Panc1 (cell line): Measurements from ENCODE around the gene PHEX. TPM values are rescaled to one million over a fixed set of nuclear protein-coding genes. Genes with fewer than 3 reads are reported as not detected.
"Not testable (repeated sequence)": the region's sequence is repeated elsewhere in the genome, so short reads cannot be mapped to it uniquely, and the experiment has no call there.

Experiments used
- ATAC-seq: fragments of 200-7000 bp; cut with Tn5 transposase; 2 replicates; pipeline ENCODE4 v1.9.1; 2020; ENCODE audit warnings: mild to moderate bottlenecking, moderate library complexity
- BruUV-seq: library from RNA; stranded (reverse); fragments of 400-500 nt; replicated peaks from 2 replicates; lab custom pipeline; 2021; lab: Mats Ljungman, UMichigan
- CTCF ChIA-PET: fragments of 300-600 bp; sonication (Branson Sonifier 250); formaldehyde crosslinking; loops from one replicate; lab custom pipeline; 2022; ENCODE audit warnings: antibody characterized with exemption; lab: Charles Lee
- POLR2A ChIA-PET: fragments of 300-600 bp; sonication (Branson Sonifier 250); formaldehyde crosslinking; loops from one replicate; lab custom pipeline; 2022; ENCODE audit warnings: antibody characterized with exemption; lab: Charles Lee
- DNase-seq: peaks from one replicate; pipeline ENCODE4 v3.0.0-alpha.2; 2010; ENCODE audit warnings: low read depth, low spot score
- H3K27ac ChIP-seq: 2 replicates; pipeline ENCODE4 v1.5.1; 2011; ENCODE audit warnings: mild to moderate bottlenecking, low read length, inconsistent platforms
- H3K27me3 ChIP-seq: fragments of 200-500 bp; sonication (Bioruptor generic); 2 replicates; pipeline ENCODE4 v1.6.0; 2014; ENCODE audit warnings: low read length, inconsistent platforms; ENCODE audit not compliant: control insufficient read depth, insufficient read depth
- H3K36me3 ChIP-seq: fragments of 200-500 bp; sonication (Bioruptor generic); 2 replicates; pipeline ENCODE4 v1.5.1; 2014; ENCODE audit warnings: inconsistent platforms, mild to moderate bottlenecking, low read length, moderate library complexity; ENCODE audit not compliant: control insufficient read depth, insufficient read depth
- H3K4me1 ChIP-seq: 2 replicates; pipeline ENCODE4 v1.5.1; 2011; ENCODE audit warnings: inconsistent platforms, mild to moderate bottlenecking, low read length, moderate library complexity; ENCODE audit not compliant: control insufficient read depth, insufficient read depth
- H3K4me3 ChIP-seq, 2 experiments: 2 replicates each; pipeline ENCODE4 v1.5.1; 2011 to 2012; ENCODE audit warnings: low read depth in 2 of 2, low read length in 2 of 2, mild to moderate bottlenecking in 2 of 2, inconsistent platforms in 1 of 2, moderate library complexity in 1 of 2
- H3K9me3 ChIP-seq: fragments of 200-500 bp; sonication (Bioruptor generic); 2 replicates; pipeline ENCODE4 v1.5.1; 2014; ENCODE audit warnings: low read depth, mild to moderate bottlenecking, inconsistent platforms, low read length, moderate library complexity; ENCODE audit not compliant: control insufficient read depth, insufficient read depth
- CTCF ChIP-seq: fragments of 450-650 bp; IDR thresholded peaks from 2 replicates; pipeline ENCODE4 v1.5.1; 2017; ENCODE audit warnings: mild to moderate bottlenecking
- POLR2AphosphoS5 ChIP-seq: IDR thresholded peaks from 2 replicates; pipeline ENCODE4 v1.6.1; 2012; ENCODE audit warnings: mild to moderate bottlenecking, low read depth, low read length, moderate library complexity
- REST ChIP-seq, 2 experiments: IDR thresholded peaks; 2 replicates each; pipeline ENCODE4 v1.6.1; 2011 to 2012; ENCODE audit warnings: low read depth in 2 of 2, control low read depth in 1 of 2, low read length in 1 of 2, mild to moderate bottlenecking in 1 of 2, moderate library complexity in 1 of 2; ENCODE audit not compliant: insufficient read depth in 1 of 2
- SIN3A ChIP-seq: IDR thresholded peaks from 2 replicates; pipeline ENCODE4 v1.6.1; 2012; ENCODE audit warnings: low read depth, mild to moderate bottlenecking, low read length, moderate library complexity, borderline replicate concordance; ENCODE audit not compliant: insufficient read depth
- TCF7L2 ChIP-seq: IDR thresholded peaks from 2 replicates; pipeline ENCODE4 v1.6.1; 2011; ENCODE audit warnings: mild to moderate bottlenecking, low read depth, low read length, inconsistent platforms
- in situ Hi-C: cut with HindIII; loops from 2 replicates; pipeline ENCODE4 v1.10.0; 2016; ENCODE audit warnings: low sequenced_read_pairs, low pct_unique_long_range_greater_than_20kb
- intact Hi-C: fragments of 100-400 bp; cut with micrococcal nuclease; formaldehyde crosslinking; loops from one replicate; pipeline ENCODE4 v1.10.0; 2022; ENCODE audit not compliant: unreplicated experiment
- total RNA-seq: library from RNA; stranded (reverse); gene quantifications from one replicate; pipeline ENCODE4 v1.2.1, GENCODE V29; 2021; ENCODE audit not compliant: unreplicated experiment

PHEX gene
- total RNA-seq, 1 experiment from 2014 or later = 0.23 TPM

- intact Hi-C loops (no loop called here), in situ Hi-C loops (no loop called here)
- no peaks in the 10 kb centered on the region for H3K4me1 ChIP-seq
- no peaks in the 10 kb centered on the region for H3K27me3 ChIP-seq
- DNase-seq (no peak), ATAC-seq (no peak)
- POLR2A ChIA-PET = no interaction called here
- TF ChIP-seq CTCF (no peak), POLR2AphosphoS5 (no peak), SIN3A (no peak), TCF7L2 (no peak), REST (IDR thresholded peaks at IDR 0.05; ENCODE audit: insufficient read depth in 1 of 2, low read depth in 2 of 2, low read length in 1 of 2) (no peak)
- BruUV-seq = no TSS peak
- H3K4me3 ChIP-seq = no peak overlapping the region
- H3K9me3 ChIP-seq = no peaks in the 10 kb centered on the region
- CTCF ChIA-PET = no interaction called here
- no peaks in the 10 kb centered on the region for H3K36me3 ChIP-seq
- no peak overlapping the region for H3K27ac ChIP-seq
Observed at GRCh38 chrX:22276781-22277180, 244.7 kb downstream of the PHEX start.

- TF ChIP-seq SIN3A = no peak
- TF ChIP-seq CTCF = peak; percentile 24
- POLR2A ChIA-PET = no interaction called here
Observed at GRCh38 chrX:22278375-22278774, 246.2 kb downstream of the PHEX start.

GRCh38 chrX:22289209-22289608 lies 257.1 kb downstream of the PHEX start:
- BruUV-seq, H3K4me3 ChIP-seq, ATAC-seq, H3K27ac ChIP-seq, in situ Hi-C loops, DNase-seq, H3K9me3 ChIP-seq, H3K36me3 ChIP-seq, CTCF ChIA-PET, POLR2A ChIA-PET, H3K27me3 ChIP-seq, H3K4me1 ChIP-seq: not testable (repeated sequence)
- intact Hi-C loops = loop anchor here (10.0 kb wide), 1 partner anchor 456 kb away; no protein-coding TSS in a partner anchor

More at GRCh38 chrX:22278375-22278774, 246.2 kb downstream of the PHEX start:
- H3K27me3 ChIP-seq = no peaks in the 10 kb centered on the region
- H3K4me3 ChIP-seq = no peak overlapping the region
- no peak for DNase-seq
- no peaks in the 10 kb centered on the region for H3K36me3 ChIP-seq
- no TSS peak for BruUV-seq
- ATAC-seq = no peak
- intact Hi-C loops = no loop called here
- H3K4me1 ChIP-seq = no peaks in the 10 kb centered on the region
- H3K9me3 ChIP-seq = no peaks in the 10 kb centered on the region
- H3K27ac ChIP-seq = no peak overlapping the region
- CTCF ChIA-PET = no interaction called here
- in situ Hi-C loops = no loop called here
